GM13977 (cell line): Measurements from ENCODE around the gene OR6N1.

Experiments used
- DNase-seq: peaks from one replicate; pipeline ENCODE4 v3.0.0; 2012; ENCODE audit warnings: low spot score
- in situ Hi-C: fragments of 300-500 bp; cut with MboI; formaldehyde crosslinking; loops from one replicate; pipeline ENCODE4 v1.12.0; 2022; ENCODE audit warnings: low sequenced_read_pairs, low pct_unique_long_range_greater_than_20kb, mixed read lengths, inconsistent platforms; ENCODE audit not compliant: unreplicated experiment
- TF ChIP-seq, protein P1 (sequence below): IDR thresholded peaks from 2 replicates; pipeline ENCODE4 v1.5.1; 2012; ENCODE audit warnings: mild to moderate bottlenecking, control low read depth; ENCODE audit not compliant: insufficient read depth; ENCODE audit errors: extremely low read depth, missing control alignments

The OR6N1 gene

DNA sequence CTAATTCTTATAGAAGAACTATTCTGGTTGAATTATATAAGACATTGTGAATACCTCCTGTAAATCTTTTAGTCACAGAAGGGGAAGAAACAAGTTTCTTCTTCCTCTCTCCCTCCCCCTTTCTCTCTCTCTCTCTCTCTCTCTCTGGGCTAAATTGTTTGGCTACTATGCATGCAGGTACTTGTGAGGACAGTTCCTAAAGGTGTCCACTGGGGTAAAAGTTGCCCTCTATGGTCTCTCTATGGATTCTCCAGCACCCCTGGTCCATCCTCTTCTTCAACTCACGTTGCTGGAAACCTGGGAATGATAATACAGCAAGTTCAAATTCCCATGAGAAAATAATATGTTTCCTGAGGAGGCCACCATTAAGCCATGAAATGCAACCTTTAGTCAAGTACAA, 57.2 kb downstream of the OR6N1 start:
- DNase-seq = no peak
- in situ Hi-C loops = no loop called here
- TF ChIP-seq, protein P1, sequence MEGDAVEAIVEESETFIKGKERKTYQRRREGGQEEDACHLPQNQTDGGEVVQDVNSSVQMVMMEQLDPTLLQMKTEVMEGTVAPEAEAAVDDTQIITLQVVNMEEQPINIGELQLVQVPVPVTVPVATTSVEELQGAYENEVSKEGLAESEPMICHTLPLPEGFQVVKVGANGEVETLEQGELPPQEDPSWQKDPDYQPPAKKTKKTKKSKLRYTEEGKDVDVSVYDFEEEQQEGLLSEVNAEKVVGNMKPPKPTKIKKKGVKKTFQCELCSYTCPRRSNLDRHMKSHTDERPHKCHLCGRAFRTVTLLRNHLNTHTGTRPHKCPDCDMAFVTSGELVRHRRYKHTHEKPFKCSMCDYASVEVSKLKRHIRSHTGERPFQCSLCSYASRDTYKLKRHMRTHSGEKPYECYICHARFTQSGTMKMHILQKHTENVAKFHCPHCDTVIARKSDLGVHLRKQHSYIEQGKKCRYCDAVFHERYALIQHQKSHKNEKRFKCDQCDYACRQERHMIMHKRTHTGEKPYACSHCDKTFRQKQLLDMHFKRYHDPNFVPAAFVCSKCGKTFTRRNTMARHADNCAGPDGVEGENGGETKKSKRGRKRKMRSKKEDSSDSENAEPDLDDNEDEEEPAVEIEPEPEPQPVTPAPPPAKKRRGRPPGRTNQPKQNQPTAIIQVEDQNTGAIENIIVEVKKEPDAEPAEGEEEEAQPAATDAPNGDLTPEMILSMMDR = no peak
